ENCODE data around the gene WDR86. TPM values are rescaled to one million over a fixed set of nuclear protein-coding genes. Genes with fewer than 3 reads are reported as not detected.

WDR86 gene
- total and polyA plus RNA-seq, 2 of the 8 experiments (the other 6 are each of a cell fraction or from before 2014, with no cell fraction given), result 12.7 to 15.8 TPM

DNA sequence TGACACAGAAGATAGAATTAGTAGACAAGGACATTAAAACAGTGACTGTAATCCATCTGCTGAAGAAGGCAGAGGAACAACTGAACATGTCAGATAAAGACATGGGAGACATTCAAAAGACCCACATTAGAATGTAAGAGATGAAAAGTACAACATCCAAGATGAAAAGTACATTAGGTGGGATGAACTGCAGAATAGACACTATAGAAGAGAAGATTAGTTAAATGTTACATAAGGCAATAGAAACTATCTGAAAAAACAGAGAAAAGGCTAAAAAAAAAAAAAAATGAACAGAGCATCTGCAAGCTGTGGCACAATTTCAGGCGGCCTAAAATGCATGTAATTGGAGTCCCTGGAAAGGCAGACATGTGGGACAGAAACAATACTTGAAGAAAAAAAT is 46.7 kb downstream of the WDR86 start:
- ChIA-PET POLR2A (ENCODE audit: partially characterized antibody) (interaction anchor here (1.4 kb wide), 1 partner anchor 9 kb away, joined by 3 read pairs; no protein-coding TSS in a partner anchor), CTCF (ENCODE audit: partially characterized antibody) (interaction anchor here (0.5 to 3.5 kb wide), 6 partner anchors 10 to 488 kb away, joined by 3 to 26 read pairs (median 4); no protein-coding TSS in a partner anchor)
- FAIRE-seq (no peak), DNase-seq (ENCODE audit: low read depth in 1 of 2, low spot score in 2 of 2) (no peak)
- H3K4me1 ChIP-seq (replicated peaks in 1 of 4; ENCODE audit: control insufficient read depth in 3 of 4, insufficient read depth in 4 of 4, low read length in 3 of 4), result no peaks in the 10 kb centered on the region
- WGBS, 2 experiments (ENCODE audit: extremely low coverage in 1 of 2, insufficient coverage in 1 of 2, insufficient read length in 1 of 2, insufficient replicate concordance in 2 of 2, low coverage in 1 of 2, low lambda C conversion rate in 2 of 2, missing lambda C conversion rate in 1 of 2), result 94% methylated on average over 1 of the region's 1 CpG; no CpG with 5 or more reads in 1 of the 2 experiments
- TF ChIP-seq KDM1A (IDR thresholded peaks at IDR 0.05; ENCODE audit: borderline replicate concordance, low read length) (no peak), ASH2L (IDR thresholded peaks at IDR 0.05; ENCODE audit: low read length) (no peak)
- no peak overlapping the region for H3K4ac ChIP-seq (replicated peaks; ENCODE audit: insufficient read length, low read depth, low read length)
- H2AFZ ChIP-seq (ENCODE audit: low read length), result no peak overlapping the region
- no peak overlapping the region for H3K27ac ChIP-seq (ENCODE audit: low read depth, low read length)
- peaks cover 0 to 8% (median 3%) of the 10 kb centered on the region in 4 experiments; a peak in 2 of 8 replicates for H3K36me3 ChIP-seq (ENCODE audit: control insufficient read depth in 2 of 4, insufficient read depth in 4 of 4, low read length in 3 of 4)
- no peak overlapping the region for H4K5ac ChIP-seq (ENCODE audit: insufficient read length, low read depth, low read length)
- no peaks in the 10 kb centered on the region for H3K23me2 ChIP-seq (ENCODE audit: low read depth, low read length)
- no peak overlapping the region for H3K18ac ChIP-seq (ENCODE audit: extremely low read depth, low read length)
- no peak overlapping the region for H3K56ac ChIP-seq (replicated peaks; ENCODE audit: insufficient read length, low read depth, low read length)
- H3K9ac ChIP-seq (replicated peaks in 1 of 4; ENCODE audit: extremely low read depth in 1 of 4, low read depth in 3 of 4, low read length in 3 of 4), result no peak overlapping the region
- no peaks in the 10 kb centered on the region for H3K27me3 ChIP-seq (replicated peaks in 1 of 4; ENCODE audit: control insufficient read depth in 3 of 4, extremely low read depth in 1 of 4, insufficient read depth in 3 of 4, low read length in 3 of 4)
- H3K9me3 ChIP-seq (ENCODE audit: insufficient read depth in 2 of 2, low read depth in 1 of 2, low read length in 1 of 2), result no peaks in the 10 kb centered on the region
- H3K79me2 ChIP-seq (ENCODE audit: control insufficient read depth in 1 of 2, insufficient read depth in 2 of 2, low read length in 2 of 2), result no peaks in the 10 kb centered on the region
- no peak overlapping the region for H2BK15ac ChIP-seq (ENCODE audit: low read length)
- no peaks in the 10 kb centered on the region for H4K20me1 ChIP-seq (replicated peaks in 1 of 2; ENCODE audit: control insufficient read depth in 1 of 2, insufficient read depth in 2 of 2, low read length in 2 of 2)
- H2BK5ac ChIP-seq (ENCODE audit: low read depth, low read length), result no peak overlapping the region
- H3K4me2 ChIP-seq (ENCODE audit: insufficient read depth in 1 of 2, low read depth in 2 of 2, low read length in 2 of 2), result no peak overlapping the region
- no peak overlapping the region for H2BK12ac ChIP-seq (ENCODE audit: low read depth, low read length)
- no peak overlapping the region for H2AK5ac ChIP-seq (ENCODE audit: low read depth, low read length)
- H3K23ac ChIP-seq (ENCODE audit: insufficient read length), result no peak overlapping the region
- no peak overlapping the region for H2BK20ac ChIP-seq (ENCODE audit: low read length)
- H3K79me1 ChIP-seq (ENCODE audit: low read depth, low read length), result no peaks in the 10 kb centered on the region
- H2BK120ac ChIP-seq (replicated peaks; ENCODE audit: low read depth, low read length), result no peak overlapping the region
- no peak overlapping the region for H4K91ac ChIP-seq (replicated peaks; ENCODE audit: insufficient read length, low read length)
- H3K4me3 ChIP-seq (ENCODE audit: extremely low read depth in 1 of 4, insufficient read depth in 2 of 4, low read depth in 3 of 4, low read length in 4 of 4), result no peak overlapping the region
- H4K8ac ChIP-seq (ENCODE audit: extremely low read depth, insufficient read depth, low read length), result no peak overlapping the region
- H3K14ac ChIP-seq (ENCODE audit: insufficient read length), result no peak overlapping the region
